C4-2B (cell line): ENCODE data around the gene SPRY1.

Source experiments
- ZFX ChIP-seq: fragments of 450-650 bp; IDR thresholded peaks from 2 replicates; pipeline ENCODE4 v1.6.1; 2017
- TF ChIP-seq, protein P1 (sequence below): fragments of 450-650 bp; conservative IDR thresholded peaks from 2 replicates; pipeline ENCODE4 v1.5.1; 2017; ENCODE audit warnings: mild to moderate bottlenecking

DNA sequence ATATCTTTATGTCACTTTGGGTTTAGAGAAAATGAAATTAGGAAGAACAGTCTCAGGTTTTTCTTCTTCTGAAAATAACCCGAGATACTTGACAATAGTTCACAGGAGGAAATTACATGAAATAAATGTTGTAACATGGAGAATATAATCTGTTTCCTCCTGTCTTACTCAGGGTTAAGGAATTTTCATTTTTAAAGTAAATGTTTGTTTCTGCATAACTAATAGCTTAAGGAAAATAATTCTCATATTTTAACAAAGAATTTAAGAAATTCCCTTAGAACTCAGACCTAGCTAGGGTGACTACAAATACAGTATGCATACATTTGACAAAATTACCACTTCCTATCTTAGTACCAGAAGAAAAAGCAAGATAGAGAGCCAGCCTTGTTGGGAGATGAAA lies 17.2 kb upstream of the SPRY1 start:
- TF ChIP-seq, protein P1, sequence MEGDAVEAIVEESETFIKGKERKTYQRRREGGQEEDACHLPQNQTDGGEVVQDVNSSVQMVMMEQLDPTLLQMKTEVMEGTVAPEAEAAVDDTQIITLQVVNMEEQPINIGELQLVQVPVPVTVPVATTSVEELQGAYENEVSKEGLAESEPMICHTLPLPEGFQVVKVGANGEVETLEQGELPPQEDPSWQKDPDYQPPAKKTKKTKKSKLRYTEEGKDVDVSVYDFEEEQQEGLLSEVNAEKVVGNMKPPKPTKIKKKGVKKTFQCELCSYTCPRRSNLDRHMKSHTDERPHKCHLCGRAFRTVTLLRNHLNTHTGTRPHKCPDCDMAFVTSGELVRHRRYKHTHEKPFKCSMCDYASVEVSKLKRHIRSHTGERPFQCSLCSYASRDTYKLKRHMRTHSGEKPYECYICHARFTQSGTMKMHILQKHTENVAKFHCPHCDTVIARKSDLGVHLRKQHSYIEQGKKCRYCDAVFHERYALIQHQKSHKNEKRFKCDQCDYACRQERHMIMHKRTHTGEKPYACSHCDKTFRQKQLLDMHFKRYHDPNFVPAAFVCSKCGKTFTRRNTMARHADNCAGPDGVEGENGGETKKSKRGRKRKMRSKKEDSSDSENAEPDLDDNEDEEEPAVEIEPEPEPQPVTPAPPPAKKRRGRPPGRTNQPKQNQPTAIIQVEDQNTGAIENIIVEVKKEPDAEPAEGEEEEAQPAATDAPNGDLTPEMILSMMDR: no peak
- no peak for TF ChIP-seq ZFX
